ENCODE measurements around the gene INPP5J.
"Not testable (repeated sequence)": the region's sequence is repeated elsewhere in the genome, so short reads cannot be mapped to it uniquely, and the experiment has no call there.

Gene INPP5J

GRCh38 chr22:31099386-31099785 is 23.4 kb upstream of the INPP5J start:
- in situ Hi-C loops (cut with MboI; ENCODE audit: low pct_unique_long_range_greater_than_20kb, low sequenced_read_pairs) = no loop called here
- no peak for DNase-seq

- DNase-seq = no peak
- in situ Hi-C loops (cut with MboI; ENCODE audit: low pct_unique_long_range_greater_than_20kb, low sequenced_read_pairs) = no loop called here
Observed at GRCh38 chr22:31099841-31100761, 22.7 kb upstream of the INPP5J start.

- no peak for DNase-seq
- in situ Hi-C loops (cut with MboI; ENCODE audit: low pct_unique_long_range_greater_than_20kb, low sequenced_read_pairs) = no loop called here
Observed at GRCh38 chr22:31100762-31101525, 21.8 kb upstream of the INPP5J start.

GRCh38 chr22:31102441-31103081 is 20.2 kb upstream of the INPP5J start:
- in situ Hi-C loops (cut with MboI; ENCODE audit: low pct_unique_long_range_greater_than_20kb, low sequenced_read_pairs) = no loop called here
- DNase-seq = no peak

GRCh38 chr22:31103111-31103510 is 19.7 kb upstream of the INPP5J start:
- in situ Hi-C loops (cut with MboI; ENCODE audit: low pct_unique_long_range_greater_than_20kb, low sequenced_read_pairs) = no loop called here
- no peak for DNase-seq

- in situ Hi-C loops (cut with MboI; ENCODE audit: low pct_unique_long_range_greater_than_20kb, low sequenced_read_pairs) = no loop called here
- DNase-seq = no peak
Observed at GRCh38 chr22:31103899-31104694, 18.7 kb upstream of the INPP5J start.

GRCh38 chr22:31104869-31105268 is 17.9 kb upstream of the INPP5J start:
- in situ Hi-C loops (cut with MboI; ENCODE audit: low pct_unique_long_range_greater_than_20kb, low sequenced_read_pairs) = no loop called here
- no peak for DNase-seq

GRCh38 chr22:31105282-31105929 is 17.4 kb upstream of the INPP5J start:
- DNase-seq = no peak
- in situ Hi-C loops (cut with MboI; ENCODE audit: low pct_unique_long_range_greater_than_20kb, low sequenced_read_pairs) = no loop called here

- no peak for DNase-seq
- in situ Hi-C loops (cut with MboI; ENCODE audit: low pct_unique_long_range_greater_than_20kb, low sequenced_read_pairs) = no loop called here
Observed at GRCh38 chr22:31106001-31106571, 16.7 kb upstream of the INPP5J start.

GRCh38 chr22:31106731-31107177 is 16.0 kb upstream of the INPP5J start:
- in situ Hi-C loops (cut with MboI; ENCODE audit: low pct_unique_long_range_greater_than_20kb, low sequenced_read_pairs) = no loop called here
- no peak for DNase-seq

GRCh38 chr22:31107178-31107893 is 15.4 kb upstream of the INPP5J start, which contains the start of gene SELENOM:
SELENOM (minus strand) TSS chr22:31107568; CDS start chr22:31107505, 63 bp downstream.
- DNase-seq = peak; percentile 96
- in situ Hi-C loops (cut with MboI; ENCODE audit: low pct_unique_long_range_greater_than_20kb, low sequenced_read_pairs) = no loop called here

- in situ Hi-C loops (cut with MboI; ENCODE audit: low pct_unique_long_range_greater_than_20kb, low sequenced_read_pairs) = no loop called here
- DNase-seq = no peak
Observed at GRCh38 chr22:31107894-31108218, 14.9 kb upstream of the INPP5J start.

GRCh38 chr22:31112547-31113091 is 10.1 kb upstream of the INPP5J start:
- DNase-seq; in situ Hi-C loops (cut with MboI; ENCODE audit: low pct_unique_long_range_greater_than_20kb, low sequenced_read_pairs): not testable (repeated sequence)

- no peak for DNase-seq
- in situ Hi-C loops (cut with MboI; ENCODE audit: low pct_unique_long_range_greater_than_20kb, low sequenced_read_pairs) = no loop called here
Observed at GRCh38 chr22:31118046-31118820, 4.5 kb upstream of the INPP5J start.

GRCh38 chr22:31119026-31119717 is 3.6 kb upstream of the INPP5J start:
- no peak for DNase-seq
- in situ Hi-C loops (cut with MboI; ENCODE audit: low pct_unique_long_range_greater_than_20kb, low sequenced_read_pairs) = no loop called here

- in situ Hi-C loops (cut with MboI; ENCODE audit: low pct_unique_long_range_greater_than_20kb, low sequenced_read_pairs) = no loop called here
- no peak for DNase-seq
Observed at GRCh38 chr22:31120230-31120629, 2.5 kb upstream of the INPP5J start.
